Tibial nerve (tissue), 4 donors: ENCODE measurements around the gene NLN.

Source experiments
- EP300 ChIP-seq, 2 donors: sonication (generic); formaldehyde crosslinking; IDR thresholded peaks; one replicate each; pipeline ENCODE4 v1.6.1; 2017; ENCODE audit warnings: antibody characterized with exemption in 2 of 2, mild to moderate bottlenecking in 1 of 2
- POLR2A ChIP-seq, 2 donors: fragments of 450-650 bp; IDR thresholded peaks; one replicate each; pipeline ENCODE4 v1.6.1; 2017; ENCODE audit warnings: antibody characterized with exemption in 2 of 2, mild to moderate bottlenecking in 2 of 2, moderate library complexity in 2 of 2
- TF ChIP-seq, protein P1 (sequence below), 5 experiments: fragments of 200-600 bp in 3 of 5; fragments of 450-650 bp in 2 of 5; sonication (generic) in 3 of 5; IDR thresholded peaks; one replicate each; pipeline ENCODE4 v1.5.1; 2016 to 2019; ENCODE audit warnings: antibody characterized with exemption in 5 of 5, mild to moderate bottlenecking in 3 of 5, moderate library complexity in 2 of 5

GRCh38 chr5:65774346-65774745 lies 52.3 kb downstream of the NLN start:
- TF ChIP-seq, protein P1, sequence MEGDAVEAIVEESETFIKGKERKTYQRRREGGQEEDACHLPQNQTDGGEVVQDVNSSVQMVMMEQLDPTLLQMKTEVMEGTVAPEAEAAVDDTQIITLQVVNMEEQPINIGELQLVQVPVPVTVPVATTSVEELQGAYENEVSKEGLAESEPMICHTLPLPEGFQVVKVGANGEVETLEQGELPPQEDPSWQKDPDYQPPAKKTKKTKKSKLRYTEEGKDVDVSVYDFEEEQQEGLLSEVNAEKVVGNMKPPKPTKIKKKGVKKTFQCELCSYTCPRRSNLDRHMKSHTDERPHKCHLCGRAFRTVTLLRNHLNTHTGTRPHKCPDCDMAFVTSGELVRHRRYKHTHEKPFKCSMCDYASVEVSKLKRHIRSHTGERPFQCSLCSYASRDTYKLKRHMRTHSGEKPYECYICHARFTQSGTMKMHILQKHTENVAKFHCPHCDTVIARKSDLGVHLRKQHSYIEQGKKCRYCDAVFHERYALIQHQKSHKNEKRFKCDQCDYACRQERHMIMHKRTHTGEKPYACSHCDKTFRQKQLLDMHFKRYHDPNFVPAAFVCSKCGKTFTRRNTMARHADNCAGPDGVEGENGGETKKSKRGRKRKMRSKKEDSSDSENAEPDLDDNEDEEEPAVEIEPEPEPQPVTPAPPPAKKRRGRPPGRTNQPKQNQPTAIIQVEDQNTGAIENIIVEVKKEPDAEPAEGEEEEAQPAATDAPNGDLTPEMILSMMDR (IDR thresholded peaks at IDR 0.05): no peak
- no peak for TF ChIP-seq POLR2A (IDR thresholded peaks at IDR 0.05)
- no peak for TF ChIP-seq EP300 (IDR thresholded peaks at IDR 0.05)
